ENCODE data around the gene SPATA33. TPM values are rescaled to one million over a fixed set of nuclear protein-coding genes. Genes with fewer than 3 reads are reported as not detected.

SPATA33 gene
- total and polyA plus RNA-seq, 4 donors = 5.4 to 19.1 (median 8.8) TPM

DNA sequence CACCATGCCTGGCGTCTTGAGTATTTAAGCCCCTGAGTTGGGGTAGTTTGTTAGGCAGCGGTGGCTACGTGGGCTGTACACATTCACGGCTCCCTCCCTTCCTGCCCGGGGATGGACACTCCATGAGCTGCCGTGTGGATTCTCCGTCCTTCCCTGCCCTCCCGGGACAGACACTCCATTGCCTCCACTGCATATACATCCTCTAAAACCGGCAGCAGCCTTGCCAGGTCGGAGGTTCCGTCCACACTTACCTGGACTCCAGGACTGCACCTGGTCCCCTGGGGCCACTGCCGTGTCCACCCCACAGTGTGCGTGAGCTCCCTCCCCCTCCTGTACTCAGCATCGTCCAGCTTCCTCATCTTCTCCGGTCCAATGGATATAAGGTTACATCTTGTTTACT, 47.4 kb downstream of the SPATA33 start:
- no peak overlapping the region for H3K27ac ChIP-seq (ENCODE audit: low read depth in 1 of 2, low read length in 1 of 2)
- H3K27me3 ChIP-seq (ENCODE audit: control insufficient read depth in 3 of 3, insufficient read depth in 3 of 3, low read length in 2 of 3) = peaks cover 0 to 5% (median 0%) of the 10 kb centered on the region in 3 donors
- ATAC-seq (ENCODE audit: insufficient read depth, low FRiP score) (no peak), DNase-seq (no peak)
- no peak overlapping the region for H3K9ac ChIP-seq (ENCODE audit: insufficient read depth in 1 of 2, low read length in 2 of 2)
- WGBS, 2 donors = 68 to 79% methylated on average over 15 of the region's 15 CpGs
- no peaks in the 10 kb centered on the region for H3K36me3 ChIP-seq (ENCODE audit: control insufficient read depth in 4 of 4, insufficient read depth in 4 of 4, low read length in 4 of 4)
- no peak overlapping the region for H3K4me3 ChIP-seq
- TF ChIP-seq, protein P1, sequence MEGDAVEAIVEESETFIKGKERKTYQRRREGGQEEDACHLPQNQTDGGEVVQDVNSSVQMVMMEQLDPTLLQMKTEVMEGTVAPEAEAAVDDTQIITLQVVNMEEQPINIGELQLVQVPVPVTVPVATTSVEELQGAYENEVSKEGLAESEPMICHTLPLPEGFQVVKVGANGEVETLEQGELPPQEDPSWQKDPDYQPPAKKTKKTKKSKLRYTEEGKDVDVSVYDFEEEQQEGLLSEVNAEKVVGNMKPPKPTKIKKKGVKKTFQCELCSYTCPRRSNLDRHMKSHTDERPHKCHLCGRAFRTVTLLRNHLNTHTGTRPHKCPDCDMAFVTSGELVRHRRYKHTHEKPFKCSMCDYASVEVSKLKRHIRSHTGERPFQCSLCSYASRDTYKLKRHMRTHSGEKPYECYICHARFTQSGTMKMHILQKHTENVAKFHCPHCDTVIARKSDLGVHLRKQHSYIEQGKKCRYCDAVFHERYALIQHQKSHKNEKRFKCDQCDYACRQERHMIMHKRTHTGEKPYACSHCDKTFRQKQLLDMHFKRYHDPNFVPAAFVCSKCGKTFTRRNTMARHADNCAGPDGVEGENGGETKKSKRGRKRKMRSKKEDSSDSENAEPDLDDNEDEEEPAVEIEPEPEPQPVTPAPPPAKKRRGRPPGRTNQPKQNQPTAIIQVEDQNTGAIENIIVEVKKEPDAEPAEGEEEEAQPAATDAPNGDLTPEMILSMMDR (IDR thresholded peaks at IDR 0.05; ENCODE audit: control extremely low read depth, extremely low read depth) = no peak
- peaks cover 0 to 11% (median 3%) of the 10 kb centered on the region in 5 donors for H3K4me1 ChIP-seq (ENCODE audit: control insufficient read depth in 5 of 5, insufficient read depth in 5 of 5, low read length in 5 of 5)
- no peaks in the 10 kb centered on the region for H3K9me3 ChIP-seq (ENCODE audit: control insufficient read depth in 4 of 4, insufficient read depth in 3 of 4, low read length in 3 of 4)

DNA sequence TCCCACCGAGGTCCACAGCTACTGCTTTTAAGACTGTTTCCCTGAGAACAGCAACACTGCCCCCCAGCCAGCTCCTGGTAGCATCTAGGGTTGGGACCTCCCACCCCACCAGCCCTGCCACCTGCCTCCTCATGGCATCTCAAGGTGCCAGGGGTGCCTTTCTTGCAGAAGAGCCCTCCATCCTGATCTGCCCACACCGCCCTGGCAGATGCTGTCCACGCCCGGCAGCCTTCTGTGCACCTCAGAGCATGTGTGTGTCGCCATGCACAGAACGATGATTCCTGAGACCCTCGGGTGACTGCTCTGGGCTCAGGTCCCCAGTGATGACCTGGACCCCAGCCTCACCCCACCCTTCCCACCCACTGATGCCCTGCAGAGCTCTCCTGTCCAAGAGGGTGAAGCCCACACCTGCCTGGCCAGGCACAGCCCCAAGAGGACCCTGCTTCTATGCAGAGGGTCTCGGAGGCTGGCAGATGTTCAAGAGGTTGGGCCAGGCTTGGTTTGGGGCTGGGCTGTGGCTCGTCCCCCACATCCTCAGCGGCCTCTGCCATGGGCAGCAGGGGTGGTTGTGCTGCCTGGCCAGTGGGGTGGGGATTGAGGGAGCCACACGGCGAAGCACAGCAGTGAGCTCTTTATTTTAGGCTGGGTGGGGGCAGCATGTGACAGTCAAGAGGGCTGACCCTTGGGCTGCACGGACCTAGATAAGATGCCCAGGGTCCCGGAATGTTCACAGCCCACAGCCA, 49.1 kb downstream of the SPATA33 start:
- Histone ChIP-seq H3K4me3 (no peak overlapping the region), H3K4me1 (ENCODE audit: control insufficient read depth in 5 of 5, insufficient read depth in 5 of 5, low read length in 5 of 5) (peaks cover 0 to 4% (median 0%) of the 10 kb centered on the region in 5 donors), H3K27ac (ENCODE audit: low read depth in 1 of 2, low read length in 1 of 2) (no peak overlapping the region), H3K9ac (ENCODE audit: insufficient read depth in 1 of 2, low read length in 2 of 2) (no peak overlapping the region), H3K27me3 (ENCODE audit: control insufficient read depth in 3 of 3, insufficient read depth in 3 of 3, low read length in 2 of 3) (peaks cover 0 to 5% (median 0%) of the 10 kb centered on the region in 3 donors), H3K9me3 (ENCODE audit: control insufficient read depth in 4 of 4, insufficient read depth in 3 of 4, low read length in 3 of 4) (no peaks in the 10 kb centered on the region), H3K36me3 (ENCODE audit: control insufficient read depth in 4 of 4, insufficient read depth in 4 of 4, low read length in 4 of 4) (no peaks in the 10 kb centered on the region)
- 83 to 92% methylated on average over 14 of the region's 14 CpGs for WGBS, 2 donors
- ATAC-seq (ENCODE audit: insufficient read depth, low FRiP score) (no peak), DNase-seq (no peak)
- TF ChIP-seq, protein P1 (IDR thresholded peaks at IDR 0.05; ENCODE audit: control extremely low read depth, extremely low read depth) = no peak

DNA sequence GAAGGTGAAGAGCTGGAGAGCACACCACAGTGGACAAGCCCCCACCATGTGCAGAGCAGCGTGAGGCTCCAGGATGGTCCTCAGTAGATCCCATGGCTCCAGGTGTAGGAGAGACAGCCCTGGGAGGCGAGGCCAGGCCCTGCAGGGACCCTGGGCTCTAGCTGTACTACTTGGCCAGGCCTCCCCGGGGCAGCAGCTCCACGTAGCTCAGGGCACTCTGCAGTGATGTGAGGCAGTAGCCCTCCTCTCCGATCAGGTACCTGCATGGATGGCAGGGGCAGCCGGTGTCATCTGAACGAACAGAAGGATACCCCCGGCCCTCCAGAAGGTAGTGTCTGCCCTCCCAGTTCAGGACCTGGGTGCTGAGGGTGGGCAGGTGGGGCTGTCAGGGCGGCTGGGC, 50.1 kb downstream of the SPATA33 start:
- H3K27me3 ChIP-seq (ENCODE audit: control insufficient read depth in 3 of 3, insufficient read depth in 3 of 3, low read length in 2 of 3) = peaks cover 0 to 5% (median 0%) of the 10 kb centered on the region in 3 donors
- no peak for DNase-seq

More for the DNA sequence above, 50.1 kb downstream of the SPATA33 start:
- Histone ChIP-seq H3K4me3 (no peak overlapping the region), H3K9me3 (ENCODE audit: control insufficient read depth in 4 of 4, insufficient read depth in 3 of 4, low read length in 3 of 4) (no peaks in the 10 kb centered on the region), H3K27ac (ENCODE audit: low read depth in 1 of 2, low read length in 1 of 2) (no peak overlapping the region), H3K4me1 (ENCODE audit: control insufficient read depth in 5 of 5, insufficient read depth in 5 of 5, low read length in 5 of 5) (peaks cover 0 to 7% (median 5%) of the 10 kb centered on the region in 5 donors), H3K36me3 (ENCODE audit: control insufficient read depth in 4 of 4, insufficient read depth in 4 of 4, low read length in 4 of 4) (no peaks in the 10 kb centered on the region), H3K9ac (ENCODE audit: insufficient read depth in 1 of 2, low read length in 2 of 2) (no peak overlapping the region)
- TF ChIP-seq, protein P1 (IDR thresholded peaks at IDR 0.05; ENCODE audit: control extremely low read depth, extremely low read depth) = no peak
- no peak for ATAC-seq (ENCODE audit: insufficient read depth, low FRiP score)
- 89 to 98% methylated on average over 9 of the region's 9 CpGs for WGBS, 2 donors
